GM19035 (cell line): ENCODE data around the gene ANXA2.
"Not testable (repeated sequence)": the region's sequence is repeated elsewhere in the genome, so short reads cannot be mapped to it uniquely, and the experiment has no call there.

Experiments
- ATAC-seq: cut with Tn5 transposase; IDR thresholded peaks from one replicate; pipeline ENCODE4 v1.9.1; 2021; ENCODE audit not compliant: unreplicated experiment

The ANXA2 gene

GRCh38 chr15:60346077-60346476 lies 51.7 kb downstream of the ANXA2 start:
- no peak for ATAC-seq

- no peak for ATAC-seq
Measured at GRCh38 chr15:60345598-60345997, 52.2 kb downstream of the ANXA2 start.

- ATAC-seq: no peak
Measured at GRCh38 chr15:60344987-60345386, 52.8 kb downstream of the ANXA2 start.

DNA sequence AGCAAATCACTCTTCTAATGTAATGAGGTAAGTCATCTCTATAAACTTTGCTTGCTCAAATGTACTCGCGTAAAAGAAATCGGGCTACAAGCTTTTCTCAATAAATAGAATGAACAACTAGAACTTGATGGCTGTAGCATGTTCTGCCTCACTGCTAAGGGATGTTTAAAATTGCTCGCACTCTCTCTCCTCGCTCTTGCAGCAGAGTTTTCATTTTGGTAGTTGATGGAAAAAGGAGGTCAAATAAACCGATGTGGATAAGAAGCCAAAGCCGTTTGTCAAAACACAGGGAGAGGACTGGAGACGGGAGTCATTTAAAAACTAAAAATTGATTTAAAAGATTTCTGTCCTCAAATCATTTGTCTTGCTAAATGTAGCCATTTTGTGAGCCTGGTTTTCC lies 53.3 kb downstream of the ANXA2 start:
- ATAC-seq: no peak

- no peak for ATAC-seq
Measured at GRCh38 chr15:60343221-60343970, 54.4 kb downstream of the ANXA2 start.

DNA sequence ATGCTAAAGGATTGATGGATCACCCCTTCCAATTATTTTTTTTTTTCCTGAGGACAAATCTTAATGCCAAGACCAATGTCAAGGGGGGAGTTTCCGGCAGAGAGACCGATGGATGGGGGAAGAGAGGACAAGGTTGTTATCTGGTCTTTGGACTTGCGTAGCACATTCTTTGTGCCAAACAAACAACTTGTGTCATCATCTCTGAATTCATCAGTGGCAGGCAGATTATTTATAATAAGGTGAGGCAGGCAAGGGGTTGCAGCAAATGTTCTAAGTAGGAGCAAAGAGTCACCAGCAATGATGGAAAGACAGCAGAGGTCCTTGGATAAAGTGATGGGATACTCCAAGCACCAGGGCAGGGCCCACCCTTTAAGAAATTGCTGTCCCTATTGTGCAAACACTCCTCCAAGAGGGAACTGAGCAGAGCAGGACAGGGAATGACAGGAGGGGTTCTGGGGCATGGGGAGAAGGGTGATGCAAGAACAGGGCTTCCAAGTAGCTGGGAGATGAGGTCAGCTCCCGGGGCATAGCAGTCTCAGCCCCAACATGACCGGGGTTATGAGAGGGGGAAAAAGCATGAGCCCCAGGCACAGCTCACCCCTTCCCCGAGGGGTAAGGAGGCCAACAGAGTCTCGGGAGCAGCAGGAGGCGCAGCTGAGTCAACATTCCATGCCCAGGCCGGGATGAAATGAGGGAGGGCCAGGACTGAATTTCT lies 57.4 kb downstream of the ANXA2 start:
- no peak for ATAC-seq

GRCh38 chr15:60339236-60339635 lies 58.5 kb downstream of the ANXA2 start:
- ATAC-seq: no peak

- ATAC-seq: no peak
Measured at GRCh38 chr15:60338810-60339209, 59.0 kb downstream of the ANXA2 start.

GRCh38 chr15:60337076-60337475 lies 60.7 kb downstream of the ANXA2 start:
- no peak for ATAC-seq

- not testable (repeated sequence) for ATAC-seq
Measured at GRCh38 chr15:60335296-60335695, 62.5 kb downstream of the ANXA2 start.

- ATAC-seq: no peak
Measured at GRCh38 chr15:60328852-60329443, 68.8 kb downstream of the ANXA2 start.

DNA sequence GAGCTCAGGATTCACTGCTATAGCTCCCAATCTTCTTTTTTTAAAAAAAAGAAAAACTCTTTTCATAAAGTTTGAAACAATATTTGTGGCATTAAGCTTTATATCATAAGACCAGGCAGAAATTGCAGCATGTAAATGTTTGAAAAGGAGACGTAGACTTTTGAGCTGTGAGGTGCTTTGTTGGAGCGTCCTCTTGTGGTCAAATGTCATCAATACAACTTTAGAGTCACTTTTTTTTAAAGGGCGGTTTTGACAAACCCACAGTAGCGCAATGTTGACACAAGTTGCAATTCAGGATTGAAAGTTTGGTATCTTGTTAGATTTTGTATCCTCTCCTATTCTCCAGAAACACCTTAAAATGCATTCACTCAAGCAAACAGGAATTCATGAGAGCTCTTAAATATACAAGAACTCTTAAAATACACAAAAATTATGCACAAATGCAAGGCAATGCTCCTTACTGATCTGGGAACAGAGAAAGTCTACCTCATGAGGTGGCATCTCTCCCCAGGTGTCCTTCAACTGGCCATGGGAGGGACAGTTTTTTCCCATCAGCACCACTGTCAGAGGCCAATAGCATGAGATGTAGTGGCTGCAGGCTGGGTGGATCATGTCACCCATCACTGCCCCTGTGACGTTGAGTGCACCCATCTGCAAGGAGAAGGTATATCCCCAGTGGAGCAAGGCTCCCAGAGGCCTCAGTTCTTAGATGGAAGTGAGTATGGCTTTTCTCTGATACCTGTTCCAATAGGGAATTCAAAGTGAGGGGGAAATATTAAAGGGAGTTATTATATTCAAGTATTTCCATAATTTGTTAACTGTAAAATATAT lies 70.7 kb downstream of the ANXA2 start:
- ATAC-seq: no peak

DNA sequence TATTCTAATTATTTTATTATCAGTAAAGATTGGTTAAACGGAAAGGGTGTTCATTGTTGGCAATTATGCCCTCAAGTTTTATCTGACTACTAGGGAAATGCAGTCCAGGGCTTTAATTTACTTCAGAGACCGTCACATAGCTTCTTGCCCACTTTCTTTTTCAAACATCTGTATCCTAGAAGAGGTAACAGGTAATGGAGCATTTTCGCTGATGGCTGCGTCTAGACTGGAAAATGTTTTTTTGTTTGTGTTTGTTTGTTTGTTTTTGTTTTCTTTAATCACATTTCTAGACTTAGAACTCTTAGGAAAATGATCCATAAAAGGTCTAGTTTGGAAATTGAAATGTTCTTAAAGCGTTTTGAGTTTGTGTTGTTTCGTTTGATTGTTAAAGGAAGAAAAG lies 71.4 kb downstream of the ANXA2 start:
- no peak for ATAC-seq

GRCh38 chr15:60325905-60326304 lies 71.9 kb downstream of the ANXA2 start:
- no peak for ATAC-seq

DNA sequence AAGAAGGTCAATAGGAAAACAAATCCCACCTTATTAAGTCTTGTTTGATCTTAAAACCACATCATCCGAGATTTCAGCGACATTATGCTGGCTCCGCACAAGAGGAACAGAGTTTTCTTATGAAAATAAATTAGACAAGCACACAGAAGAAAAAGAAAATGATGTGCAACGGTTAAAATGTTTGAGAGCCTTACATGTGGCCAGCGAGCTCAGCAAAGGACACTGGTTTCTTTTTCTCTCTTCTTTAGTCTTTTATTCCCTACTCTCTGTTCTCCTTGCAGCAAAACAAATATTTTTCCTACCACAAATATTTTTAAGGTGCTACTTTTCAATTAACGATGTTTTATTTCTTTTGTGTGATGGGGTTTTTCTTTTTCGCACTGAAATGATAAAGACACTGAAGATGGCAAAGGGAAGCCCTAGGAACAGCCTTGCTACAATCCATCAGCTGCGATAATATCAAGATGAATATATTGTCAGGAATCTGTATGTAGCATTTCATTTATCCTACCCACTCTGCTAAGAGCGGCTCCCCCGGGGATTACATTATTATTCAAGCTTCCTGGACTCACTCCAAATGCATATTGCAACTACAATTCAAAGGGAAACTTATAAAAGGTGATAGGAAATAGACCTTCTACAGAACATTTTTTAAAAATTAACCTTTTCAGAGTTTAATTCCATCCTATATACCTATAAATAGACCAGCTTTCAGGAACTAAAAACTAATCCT lies 72.9 kb downstream of the ANXA2 start:
- ATAC-seq: no peak

DNA sequence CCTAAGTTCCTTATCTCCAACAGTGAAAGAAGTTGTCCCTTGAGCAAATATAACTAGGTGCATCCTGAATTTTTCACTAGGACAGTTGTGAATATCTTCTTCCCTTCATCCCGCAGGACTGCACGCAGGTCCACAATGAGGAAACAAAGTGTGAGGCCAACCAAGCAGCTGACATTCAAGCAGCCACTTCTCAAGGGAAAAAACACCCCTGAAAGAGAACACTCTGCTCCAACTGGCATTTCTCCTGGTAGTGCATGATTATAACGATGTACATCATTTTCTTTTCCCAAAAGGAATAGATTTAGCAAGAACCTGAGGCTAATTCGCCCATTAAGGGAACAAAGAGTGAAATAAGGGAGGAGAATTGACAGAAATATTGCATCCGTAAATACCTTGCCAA lies 74.5 kb downstream of the ANXA2 start:
- no peak for ATAC-seq

DNA sequence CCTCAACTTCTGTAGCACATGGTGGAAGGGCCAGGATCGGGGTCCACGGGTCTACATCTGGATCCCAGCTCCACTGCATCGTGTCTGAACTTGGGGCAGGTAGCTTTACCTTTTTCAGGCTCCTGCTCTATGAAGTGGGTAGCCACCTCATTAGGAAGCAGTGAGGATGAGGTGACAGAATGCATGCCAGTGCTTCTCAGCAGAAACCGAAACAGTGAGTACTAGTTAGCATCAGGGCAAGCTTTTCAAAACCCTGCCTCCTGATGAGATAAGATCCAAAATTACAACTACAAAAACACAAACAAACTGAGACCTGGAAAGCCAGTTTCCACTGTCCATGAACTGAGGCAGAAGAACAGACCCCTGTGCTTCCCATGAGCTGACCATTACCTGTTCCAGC lies 77.4 kb downstream of the ANXA2 start:
- ATAC-seq: no peak

- ATAC-seq: no peak
Measured at GRCh38 chr15:60318216-60318867, 79.4 kb downstream of the ANXA2 start.

- no peak for ATAC-seq
Measured at GRCh38 chr15:60316961-60317360, 80.8 kb downstream of the ANXA2 start.

- ATAC-seq: no peak
Measured at GRCh38 chr15:60315878-60316277, 81.9 kb downstream of the ANXA2 start.
